ENCODE data around the gene FADS1.

The FADS1 gene

DNA sequence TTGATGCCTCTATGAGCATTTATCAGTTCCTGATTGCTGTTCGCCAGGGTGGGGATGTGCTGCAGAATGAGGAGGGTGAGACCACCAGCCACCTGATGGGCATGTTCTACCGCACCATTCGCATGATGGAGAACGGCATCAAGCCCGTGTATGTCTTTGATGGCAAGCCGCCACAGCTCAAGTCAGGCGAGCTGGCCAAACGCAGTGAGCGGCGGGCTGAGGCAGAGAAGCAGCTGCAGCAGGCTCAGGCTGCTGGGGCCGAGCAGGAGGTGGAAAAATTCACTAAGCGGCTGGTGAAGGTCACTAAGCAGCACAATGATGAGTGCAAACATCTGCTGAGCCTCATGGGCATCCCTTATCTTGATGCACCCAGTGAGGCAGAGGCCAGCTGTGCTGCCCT lies 21.3 kb downstream of the FADS1 start:
- H3K27me3 ChIP-seq, result no peaks in the 10 kb centered on the region
- H3K9me3 ChIP-seq, result no peaks in the 10 kb centered on the region
- TF ChIP-seq, protein P1, sequence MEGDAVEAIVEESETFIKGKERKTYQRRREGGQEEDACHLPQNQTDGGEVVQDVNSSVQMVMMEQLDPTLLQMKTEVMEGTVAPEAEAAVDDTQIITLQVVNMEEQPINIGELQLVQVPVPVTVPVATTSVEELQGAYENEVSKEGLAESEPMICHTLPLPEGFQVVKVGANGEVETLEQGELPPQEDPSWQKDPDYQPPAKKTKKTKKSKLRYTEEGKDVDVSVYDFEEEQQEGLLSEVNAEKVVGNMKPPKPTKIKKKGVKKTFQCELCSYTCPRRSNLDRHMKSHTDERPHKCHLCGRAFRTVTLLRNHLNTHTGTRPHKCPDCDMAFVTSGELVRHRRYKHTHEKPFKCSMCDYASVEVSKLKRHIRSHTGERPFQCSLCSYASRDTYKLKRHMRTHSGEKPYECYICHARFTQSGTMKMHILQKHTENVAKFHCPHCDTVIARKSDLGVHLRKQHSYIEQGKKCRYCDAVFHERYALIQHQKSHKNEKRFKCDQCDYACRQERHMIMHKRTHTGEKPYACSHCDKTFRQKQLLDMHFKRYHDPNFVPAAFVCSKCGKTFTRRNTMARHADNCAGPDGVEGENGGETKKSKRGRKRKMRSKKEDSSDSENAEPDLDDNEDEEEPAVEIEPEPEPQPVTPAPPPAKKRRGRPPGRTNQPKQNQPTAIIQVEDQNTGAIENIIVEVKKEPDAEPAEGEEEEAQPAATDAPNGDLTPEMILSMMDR (IDR thresholded peaks at IDR 0.05), result no peak
- H3K27ac ChIP-seq, result no peak overlapping the region
- H3K4me3 ChIP-seq (ENCODE audit: low read depth in 1 of 2, low read length in 1 of 2), result no peak overlapping the region
- no peaks in the 10 kb centered on the region for H3K36me3 ChIP-seq
- H3K4me1 ChIP-seq (ENCODE audit: control insufficient read depth in 1 of 2, insufficient read depth in 1 of 2, low read depth in 1 of 2, low read length in 1 of 2), result peaks cover 15 to 18% of the 10 kb centered on the region in 2 experiments

DNA sequence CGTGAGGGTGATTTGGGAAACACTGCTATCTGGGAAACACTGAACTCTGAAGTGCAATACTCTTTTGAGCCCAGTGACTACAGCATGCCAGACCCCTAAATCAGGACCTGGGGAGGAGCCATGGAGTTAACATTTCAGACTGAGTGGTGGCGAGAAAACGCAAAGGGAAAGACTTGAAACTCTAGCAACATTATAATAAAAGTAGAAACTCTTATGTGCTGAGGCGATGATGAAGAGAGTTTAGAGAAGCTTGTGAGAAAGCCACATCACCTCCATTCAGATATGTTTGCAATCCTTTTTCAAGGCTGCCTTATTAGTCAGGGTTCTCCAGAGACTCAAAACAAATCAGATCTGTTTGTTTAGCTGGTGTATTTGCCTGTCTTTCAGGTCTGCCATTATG lies 22.2 kb downstream of the FADS1 start:
- TF ChIP-seq, protein P1 (IDR thresholded peaks at IDR 0.05), result no peak
- no peak overlapping the region for H3K27ac ChIP-seq
- H3K36me3 ChIP-seq, result peaks cover 9% of the 10 kb centered on the region
- no peaks in the 10 kb centered on the region for H3K9me3 ChIP-seq
- no peaks in the 10 kb centered on the region for H3K27me3 ChIP-seq
- H3K4me1 ChIP-seq (ENCODE audit: control insufficient read depth in 1 of 2, insufficient read depth in 1 of 2, low read depth in 1 of 2, low read length in 1 of 2), result peaks cover 15 to 18% of the 10 kb centered on the region in 2 experiments
- no peak overlapping the region for H3K4me3 ChIP-seq (ENCODE audit: low read depth in 1 of 2, low read length in 1 of 2)

DNA sequence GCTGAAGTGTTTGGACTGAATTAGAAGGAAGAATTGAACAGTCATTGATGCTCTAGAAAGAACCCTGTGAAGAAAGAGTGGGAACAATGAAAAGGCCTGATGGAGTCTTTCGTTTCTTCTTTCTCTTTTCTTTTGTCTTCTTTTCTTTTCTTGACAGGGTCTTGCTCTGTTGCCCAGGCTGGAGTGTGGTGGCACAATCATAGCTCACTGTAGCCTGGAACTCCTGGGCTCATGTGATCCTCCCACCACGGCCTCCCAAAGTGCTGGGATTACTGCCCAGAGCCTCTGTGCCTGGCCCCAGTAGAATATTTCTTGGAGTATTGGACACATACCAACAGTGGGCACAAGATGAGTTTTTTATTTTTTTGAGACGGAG lies 23.0 kb downstream of the FADS1 start:
- no peaks in the 10 kb centered on the region for H3K9me3 ChIP-seq
- H3K4me1 ChIP-seq (ENCODE audit: control insufficient read depth in 1 of 2, insufficient read depth in 1 of 2, low read depth in 1 of 2, low read length in 1 of 2), result peaks cover 15 to 18% of the 10 kb centered on the region in 2 experiments
- H3K27ac ChIP-seq, result no peak overlapping the region
- no peaks in the 10 kb centered on the region for H3K27me3 ChIP-seq
- peaks cover 16% of the 10 kb centered on the region for H3K36me3 ChIP-seq
- no peak overlapping the region for H3K4me3 ChIP-seq (ENCODE audit: low read depth in 1 of 2, low read length in 1 of 2)
- TF ChIP-seq, protein P1 (IDR thresholded peaks at IDR 0.05), result no peak

DNA sequence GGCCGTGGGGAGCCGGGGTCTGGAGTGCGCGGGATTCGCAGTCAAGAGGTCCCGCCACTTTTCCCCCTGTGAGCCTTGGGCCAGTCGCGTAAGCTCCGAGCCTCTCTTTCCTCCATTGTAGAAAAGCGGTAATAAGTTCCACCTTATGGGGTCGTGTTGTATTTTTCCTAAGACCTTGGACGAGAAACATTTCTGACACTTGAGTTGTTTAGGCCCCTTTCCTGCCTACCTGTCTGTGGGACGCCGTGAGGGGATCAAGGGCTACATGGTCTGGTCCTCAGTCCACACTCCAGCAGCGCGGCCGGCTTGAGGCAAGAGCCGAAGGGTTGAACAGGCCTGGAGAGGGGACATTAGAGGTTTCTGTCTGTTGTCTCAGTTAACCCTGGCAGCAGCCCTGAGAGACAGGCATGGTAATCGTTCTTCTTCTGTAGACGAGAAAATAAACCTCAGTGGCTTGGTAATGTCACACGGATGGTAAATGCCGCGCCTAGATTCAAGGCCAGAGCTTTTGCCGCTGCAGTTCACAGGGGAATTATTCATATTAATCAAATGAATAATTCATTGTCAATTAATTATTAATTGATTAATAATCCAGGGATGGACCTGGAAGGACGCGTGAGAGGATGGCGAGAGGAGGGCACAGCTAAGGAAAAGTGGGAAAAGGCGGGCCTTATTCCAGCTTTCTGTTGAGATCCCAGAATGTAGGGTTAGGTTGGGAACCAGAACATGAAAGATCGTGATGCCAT lies 23.5 kb downstream of the FADS1 start:
- Histone ChIP-seq H3K4me3 (ENCODE audit: low read depth in 1 of 2, low read length in 1 of 2) (peak overlapping the region; percentile 73 to 89), H3K36me3 (peaks cover 22% of the 10 kb centered on the region), H3K27me3 (no peaks in the 10 kb centered on the region), H3K27ac (peak overlapping the region; percentile 94), H3K9me3 (no peaks in the 10 kb centered on the region), H3K4me1 (ENCODE audit: control insufficient read depth in 1 of 2, insufficient read depth in 1 of 2, low read depth in 1 of 2, low read length in 1 of 2) (peaks cover 15 to 18% of the 10 kb centered on the region in 2 experiments)
- TF ChIP-seq, protein P1 (IDR thresholded peaks at IDR 0.05), result no peak

DNA sequence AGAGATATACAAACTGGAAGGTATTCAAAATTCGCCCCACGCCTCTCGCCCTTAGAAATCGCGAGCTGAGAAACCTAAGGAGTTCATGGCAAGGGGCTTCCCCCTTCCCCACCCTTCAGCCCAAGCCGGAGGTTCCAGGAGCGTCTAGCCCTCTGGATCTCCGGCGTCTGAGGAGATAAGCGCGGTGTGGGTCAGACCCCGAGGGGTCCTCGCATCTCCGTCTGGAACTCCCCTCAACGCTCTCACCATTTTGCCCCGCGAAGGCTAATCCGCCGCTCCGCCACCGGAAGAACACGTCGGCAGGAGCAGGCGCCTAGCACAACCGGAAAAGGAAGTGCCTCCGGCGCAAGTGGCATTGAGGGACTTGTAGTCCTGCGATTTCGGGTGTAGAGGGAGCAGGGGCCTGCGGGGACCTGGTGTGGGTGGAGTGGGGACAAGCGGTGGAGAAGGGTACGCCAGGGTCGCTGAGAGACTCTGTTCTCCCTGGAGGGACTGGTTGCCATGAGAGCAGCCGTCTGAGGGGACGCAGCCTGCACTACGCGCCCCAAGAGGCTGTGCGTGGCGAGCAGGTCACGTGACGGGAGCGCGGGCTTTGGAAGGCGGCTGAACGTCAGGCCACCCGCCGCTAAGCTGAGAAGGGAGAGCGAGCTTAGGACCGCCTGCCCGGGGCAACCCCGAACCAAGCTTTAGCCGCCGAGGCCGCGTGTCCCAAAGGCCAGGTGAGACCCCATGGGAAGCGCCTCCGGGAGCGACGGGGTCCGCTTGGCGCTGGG lies 24.3 kb downstream of the FADS1 start, which contains the start of the genes FEN1 and TMEM258:
TSS of gene FEN1 (plus strand) at position 602 of the 773 bp plus-strand sequence. CDS start 2,451 bp downstream, outside the sequence.
TSS of gene TMEM258 (minus strand) at position 290 of the 773 bp plus-strand sequence. CDS start at position 249, 41 bp downstream.
- H3K36me3 ChIP-seq, result peaks cover 29% of the 10 kb centered on the region
- TF ChIP-seq, protein P1 (IDR thresholded peaks at IDR 0.05), result peak; percentile 57
- H3K4me3 ChIP-seq (ENCODE audit: low read depth in 1 of 2, low read length in 1 of 2), result peak within 1 kb of the TSS; percentile 73 to 89

More for the DNA sequence above, 24.3 kb downstream of the FADS1 start, which contains the start of the genes FEN1 and TMEM258:
- Histone ChIP-seq H3K27ac (peak within 1 kb of the TSS; percentile 94), H3K4me1 (ENCODE audit: control insufficient read depth in 1 of 2, insufficient read depth in 1 of 2, low read depth in 1 of 2, low read length in 1 of 2) (peaks cover 15 to 18% of the 10 kb centered on the region in 2 experiments), H3K27me3 (no peaks in the 10 kb centered on the region), H3K9me3 (no peaks in the 10 kb centered on the region)
